HFF-Myc (cell line): ENCODE measurements around the gene IGF1R.

Experiments
- DNase-seq: peaks from one replicate; pipeline ENCODE4 v3.0.0-alpha.2; 2011; ENCODE audit warnings: low read depth; ENCODE audit errors: extremely low read depth
- H3K4me3 ChIP-seq: replicated peaks from 2 replicates; pipeline ENCODE4 v1.5.1; 2011; ENCODE audit warnings: low read depth, mild to moderate bottlenecking, control low read depth, low read length
- CTCF ChIP-seq: IDR thresholded peaks from 2 replicates; pipeline ENCODE4 v1.5.1; 2012; ENCODE audit warnings: mild to moderate bottlenecking, low read depth, low read length, control low read depth; ENCODE audit errors: missing control alignments

The IGF1R gene

GRCh38 chr15:98681061-98681460 lies 32.7 kb downstream of the IGF1R start:
- no peak for DNase-seq
- H3K4me3 ChIP-seq: no peak overlapping the region
- TF ChIP-seq CTCF: no peak

- no peak for DNase-seq
- no peak for TF ChIP-seq CTCF
- H3K4me3 ChIP-seq: no peak overlapping the region
Measured at GRCh38 chr15:98682992-98683701, 34.8 kb downstream of the IGF1R start.

GRCh38 chr15:98683831-98684230 lies 35.5 kb downstream of the IGF1R start:
- H3K4me3 ChIP-seq: no peak overlapping the region
- DNase-seq: no peak
- TF ChIP-seq CTCF: no peak

GRCh38 chr15:98684436-98684835 lies 36.1 kb downstream of the IGF1R start:
- H3K4me3 ChIP-seq: no peak overlapping the region
- DNase-seq: peak; percentile 51
- TF ChIP-seq CTCF: no peak

GRCh38 chr15:98684995-98685525 lies 36.7 kb downstream of the IGF1R start:
- no peak for DNase-seq
- no peak for TF ChIP-seq CTCF

GRCh38 chr15:98686983-98687382 lies 38.6 kb downstream of the IGF1R start:
- DNase-seq: no peak
- TF ChIP-seq CTCF: no peak
- H3K4me3 ChIP-seq: no peak overlapping the region

More at GRCh38 chr15:98684995-98685525, 36.7 kb downstream of the IGF1R start:
- H3K4me3 ChIP-seq: no peak overlapping the region
